ENCODE results near the gene PIEZO1. TPM values are rescaled to one million over a fixed set of nuclear protein-coding genes. Genes with fewer than 3 reads are reported as not detected.

The PIEZO1 gene
- total and polyA plus RNA-seq, 2 donors (not counting 3 experiments of a cell fraction or from before 2014, with no cell fraction given) = 298 to 322 TPM

DNA sequence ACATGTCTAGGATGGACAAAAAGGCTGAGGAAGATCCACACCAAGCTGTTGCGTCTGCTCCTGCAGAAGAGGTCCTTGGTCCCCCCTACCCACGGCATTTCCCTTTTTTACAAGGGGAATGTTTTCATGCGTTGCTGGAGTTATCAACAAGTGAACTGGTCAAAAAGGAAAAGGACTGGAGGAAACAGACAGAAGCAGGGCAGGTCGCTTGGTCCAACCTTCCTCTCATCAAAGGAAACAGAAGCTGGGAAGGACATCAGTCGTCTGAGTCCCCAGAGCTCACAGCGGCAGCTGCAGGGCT lies 26.1 kb downstream of the PIEZO1 start:
- TF ChIP-seq GATA2 (IDR thresholded peaks at IDR 0.05; ENCODE audit: insufficient read depth, insufficient read length, low read depth, low read length) = no peak
- no peak for TF ChIP-seq MYC (IDR thresholded peaks at IDR 0.05; ENCODE audit: low read depth, low read length)
- TF ChIP-seq, protein P1, sequence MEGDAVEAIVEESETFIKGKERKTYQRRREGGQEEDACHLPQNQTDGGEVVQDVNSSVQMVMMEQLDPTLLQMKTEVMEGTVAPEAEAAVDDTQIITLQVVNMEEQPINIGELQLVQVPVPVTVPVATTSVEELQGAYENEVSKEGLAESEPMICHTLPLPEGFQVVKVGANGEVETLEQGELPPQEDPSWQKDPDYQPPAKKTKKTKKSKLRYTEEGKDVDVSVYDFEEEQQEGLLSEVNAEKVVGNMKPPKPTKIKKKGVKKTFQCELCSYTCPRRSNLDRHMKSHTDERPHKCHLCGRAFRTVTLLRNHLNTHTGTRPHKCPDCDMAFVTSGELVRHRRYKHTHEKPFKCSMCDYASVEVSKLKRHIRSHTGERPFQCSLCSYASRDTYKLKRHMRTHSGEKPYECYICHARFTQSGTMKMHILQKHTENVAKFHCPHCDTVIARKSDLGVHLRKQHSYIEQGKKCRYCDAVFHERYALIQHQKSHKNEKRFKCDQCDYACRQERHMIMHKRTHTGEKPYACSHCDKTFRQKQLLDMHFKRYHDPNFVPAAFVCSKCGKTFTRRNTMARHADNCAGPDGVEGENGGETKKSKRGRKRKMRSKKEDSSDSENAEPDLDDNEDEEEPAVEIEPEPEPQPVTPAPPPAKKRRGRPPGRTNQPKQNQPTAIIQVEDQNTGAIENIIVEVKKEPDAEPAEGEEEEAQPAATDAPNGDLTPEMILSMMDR (IDR thresholded peaks at IDR 0.05; ENCODE audit: extremely low read depth in 1 of 2, insufficient read depth in 1 of 2, low read depth in 1 of 2, low read length in 2 of 2) = no peak
- no peak for TF ChIP-seq EZH2 (IDR thresholded peaks at IDR 0.05; ENCODE audit: borderline replicate concordance, low read depth, low read length, severe bottlenecking)
- TF ChIP-seq, protein P2, sequence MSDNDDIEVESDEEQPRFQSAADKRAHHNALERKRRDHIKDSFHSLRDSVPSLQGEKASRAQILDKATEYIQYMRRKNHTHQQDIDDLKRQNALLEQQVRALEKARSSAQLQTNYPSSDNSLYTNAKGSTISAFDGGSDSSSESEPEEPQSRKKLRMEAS (IDR thresholded peaks at IDR 0.05; ENCODE audit: insufficient read depth, insufficient read length) = no peak
- TF ChIP-seq JUN (IDR thresholded peaks at IDR 0.05; ENCODE audit: borderline replicate concordance, insufficient read depth, insufficient read length, low read depth) = no peak
- no peak for TF ChIP-seq POLR2AphosphoS5 (IDR thresholded peaks at IDR 0.05; ENCODE audit: insufficient read depth, low read depth, low read length)
- no peak for TF ChIP-seq POLR2A (IDR thresholded peaks at IDR 0.05; ENCODE audit: low read depth, low read length)
- TF ChIP-seq FOS (IDR thresholded peaks at IDR 0.05; ENCODE audit: borderline replicate concordance, insufficient read depth, low read length) = no peak
- no peaks in the 10 kb centered on the region for H4K20me1 ChIP-seq (replicated peaks; ENCODE audit: control insufficient read depth, extremely low read depth, insufficient read depth, low read length)
- H3K4me2 ChIP-seq (ENCODE audit: insufficient read depth, low read length) = no peak overlapping the region
- no peak overlapping the region for H3K9ac ChIP-seq (replicated peaks; ENCODE audit: extremely low read depth, insufficient read depth, low read length)
- dilution Hi-C loops (cut with MboI; ENCODE audit: extremely low pct_ligation_motif_present, low sequenced_read_pairs) = no loop called here
- peaks cover 9% of the 10 kb centered on the region for H3K4me1 ChIP-seq (ENCODE audit: control insufficient read depth, extremely low read depth, insufficient read depth, low read length)
- H3K79me2 ChIP-seq (ENCODE audit: control insufficient read depth, insufficient read depth, low read length) = peaks cover 92% of the 10 kb centered on the region
- POLR2A ChIA-PET = no interaction called here
- no peak overlapping the region for H3K27ac ChIP-seq (ENCODE audit: insufficient read depth, low read depth, low read length)
- H3K9me1 ChIP-seq (replicated peaks; ENCODE audit: control insufficient read depth, extremely low read depth, insufficient read depth, low read length) = no peaks in the 10 kb centered on the region
- peaks cover 0 to 10% of the 10 kb centered on the region in 2 experiments for H3K36me3 ChIP-seq (ENCODE audit: control insufficient read depth in 2 of 2, extremely low read depth in 1 of 2, insufficient read depth in 2 of 2, low read length in 2 of 2)
- H3K27me3 ChIP-seq (ENCODE audit: control insufficient read depth in 2 of 2, insufficient read depth in 2 of 2, low read length in 2 of 2) = no peaks in the 10 kb centered on the region
- no TSS peak for BruUV-seq (replicated peaks)
- H2AFZ ChIP-seq (ENCODE audit: low read depth, low read length) = no peak overlapping the region
- DNase-seq (ENCODE audit: low read depth, low spot score) = no peak
- intact Hi-C loops (cut with micrococcal nuclease) = no loop called here
- CTCF ChIA-PET = interaction anchor here (0.8 to 3.6 kb wide), 4 partner anchors 21 to 52 kb away, joined by 3 to 15 read pairs (median 7); partner anchors contain the start of genes APRT and PIEZO1
- H3K4me3 ChIP-seq (replicated peaks in 1 of 3; ENCODE audit: insufficient read depth in 1 of 3, low read depth in 1 of 3, low read length in 3 of 3) = no peak overlapping the region
- FAIRE-seq = no peak
- no peaks in the 10 kb centered on the region for H3K9me3 ChIP-seq (replicated peaks; ENCODE audit: control insufficient read depth, insufficient read depth, low read length)
